GM21360 (cell line): Measurements from ENCODE around the gene ERC1.

Experiments used
- ATAC-seq: cut with Tn5 transposase; IDR thresholded peaks from one replicate; pipeline ENCODE4 v1.9.1; 2021; ENCODE audit warnings: mild to moderate bottlenecking, moderate library complexity; ENCODE audit not compliant: unreplicated experiment

Gene ERC1

DNA sequence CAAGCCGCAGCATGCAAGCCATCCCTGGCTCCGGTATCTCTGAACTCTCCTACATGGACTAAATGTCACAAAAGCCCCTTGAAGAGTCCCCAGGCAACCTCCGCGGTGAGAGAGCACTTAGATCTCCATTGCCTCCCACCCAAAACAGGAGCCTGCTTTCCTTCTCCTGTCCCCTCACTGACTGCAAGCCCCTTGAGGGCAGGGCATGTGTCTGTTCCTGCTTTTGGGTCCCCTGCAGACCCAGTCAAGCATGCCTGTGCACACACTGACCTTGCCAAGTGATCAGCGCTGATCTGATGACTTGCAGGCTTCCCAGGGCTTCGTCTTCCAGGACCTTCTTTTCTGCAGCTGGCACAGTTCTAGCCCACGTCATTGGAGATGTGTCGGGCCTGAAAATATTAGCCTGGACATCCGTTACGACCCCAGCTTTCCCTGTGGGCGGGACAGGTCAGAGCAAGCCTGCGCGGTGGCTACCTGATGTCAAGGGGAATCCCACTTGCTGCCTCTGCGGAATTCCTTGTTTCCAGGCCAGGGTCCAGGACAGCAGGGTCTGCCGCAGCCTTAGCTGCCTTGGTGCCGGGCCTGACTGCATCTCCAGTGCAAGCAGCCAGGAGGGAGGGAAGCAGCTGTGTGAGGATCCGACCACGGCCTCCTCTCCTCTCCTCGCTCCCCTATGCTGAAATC is 510.8 kb downstream of the ERC1 start:
- no peak for ATAC-seq

DNA sequence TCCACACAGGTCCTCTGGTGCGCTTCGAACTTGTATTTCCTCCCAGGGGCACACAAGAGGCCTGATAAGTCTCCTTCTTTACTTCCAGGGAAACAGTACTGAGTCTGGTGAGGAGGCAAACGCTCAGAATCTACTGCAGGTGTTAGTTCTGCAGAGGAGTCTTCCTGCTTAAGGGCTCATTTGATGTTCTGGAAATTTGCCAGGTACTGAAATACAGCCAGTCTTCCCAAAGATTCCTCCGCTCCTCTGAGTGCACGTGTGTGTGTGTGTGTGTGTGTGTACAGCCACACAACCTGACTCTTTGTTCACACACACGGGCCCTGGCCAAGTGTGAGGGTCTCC is 511.3 kb downstream of the ERC1 start:
- ATAC-seq = no peak

GRCh38 chr12:1502831-1503230 is 511.8 kb downstream of the ERC1 start:
- no peak for ATAC-seq

- no peak for ATAC-seq
Observed at GRCh38 chr12:1503281-1503711, 512.3 kb downstream of the ERC1 start.

- ATAC-seq = no peak
Observed at GRCh38 chr12:1504304-1504894, 513.4 kb downstream of the ERC1 start.

GRCh38 chr12:1504895-1505311 is 513.9 kb downstream of the ERC1 start:
- ATAC-seq = no peak

DNA sequence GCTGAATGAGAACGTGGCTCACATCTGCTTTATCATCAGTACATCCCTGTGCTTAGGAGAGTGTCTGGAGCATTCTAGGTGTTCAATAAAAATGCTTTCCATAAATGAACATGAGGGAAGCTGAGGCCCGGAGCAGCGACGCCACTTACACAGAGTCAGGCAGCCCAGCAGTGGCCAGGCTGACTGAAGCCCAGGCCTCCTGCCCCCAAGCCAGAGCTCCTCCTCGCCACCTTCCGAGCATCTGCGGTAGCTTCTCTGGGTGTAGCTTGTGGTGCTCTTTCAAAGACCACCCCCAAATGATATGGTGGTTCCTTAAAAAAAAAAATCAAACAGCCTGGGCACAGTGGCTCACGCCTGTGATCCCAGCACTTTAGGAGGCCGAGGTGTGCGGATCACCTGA is 514.6 kb downstream of the ERC1 start:
- ATAC-seq = no peak

- no peak for ATAC-seq
Observed at GRCh38 chr12:1507308-1507707, 516.3 kb downstream of the ERC1 start.

GRCh38 chr12:1509413-1510052 is 518.5 kb downstream of the ERC1 start:
- no peak for ATAC-seq

- ATAC-seq = no peak
Observed at GRCh38 chr12:1510056-1510812, 519.2 kb downstream of the ERC1 start.

GRCh38 chr12:1515010-1515409 is 524.0 kb downstream of the ERC1 start:
- no peak for ATAC-seq

- ATAC-seq = no peak
Observed at GRCh38 chr12:1515428-1515827, 524.4 kb downstream of the ERC1 start.

DNA sequence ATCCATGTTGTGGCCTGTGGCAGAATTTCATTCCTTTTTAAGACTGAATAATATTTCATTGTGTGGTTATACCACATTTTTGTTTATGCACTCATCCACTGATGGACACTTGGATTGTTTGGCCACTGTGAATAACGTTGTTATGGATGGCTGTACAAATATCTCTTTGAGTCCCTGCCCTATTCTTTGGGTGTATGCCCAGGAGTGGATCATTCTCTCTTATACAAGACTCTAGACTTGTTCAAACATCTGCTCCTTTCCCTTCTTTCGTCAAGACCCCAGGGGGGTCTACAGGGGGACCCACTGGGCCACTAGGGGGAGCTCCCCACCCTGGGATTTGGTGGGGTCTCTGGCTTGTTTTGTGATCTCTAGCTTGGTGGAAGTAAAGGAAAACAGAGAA is 526.0 kb downstream of the ERC1 start:
- ATAC-seq = no peak

- ATAC-seq = no peak
Observed at GRCh38 chr12:1517734-1518525, 526.9 kb downstream of the ERC1 start.

DNA sequence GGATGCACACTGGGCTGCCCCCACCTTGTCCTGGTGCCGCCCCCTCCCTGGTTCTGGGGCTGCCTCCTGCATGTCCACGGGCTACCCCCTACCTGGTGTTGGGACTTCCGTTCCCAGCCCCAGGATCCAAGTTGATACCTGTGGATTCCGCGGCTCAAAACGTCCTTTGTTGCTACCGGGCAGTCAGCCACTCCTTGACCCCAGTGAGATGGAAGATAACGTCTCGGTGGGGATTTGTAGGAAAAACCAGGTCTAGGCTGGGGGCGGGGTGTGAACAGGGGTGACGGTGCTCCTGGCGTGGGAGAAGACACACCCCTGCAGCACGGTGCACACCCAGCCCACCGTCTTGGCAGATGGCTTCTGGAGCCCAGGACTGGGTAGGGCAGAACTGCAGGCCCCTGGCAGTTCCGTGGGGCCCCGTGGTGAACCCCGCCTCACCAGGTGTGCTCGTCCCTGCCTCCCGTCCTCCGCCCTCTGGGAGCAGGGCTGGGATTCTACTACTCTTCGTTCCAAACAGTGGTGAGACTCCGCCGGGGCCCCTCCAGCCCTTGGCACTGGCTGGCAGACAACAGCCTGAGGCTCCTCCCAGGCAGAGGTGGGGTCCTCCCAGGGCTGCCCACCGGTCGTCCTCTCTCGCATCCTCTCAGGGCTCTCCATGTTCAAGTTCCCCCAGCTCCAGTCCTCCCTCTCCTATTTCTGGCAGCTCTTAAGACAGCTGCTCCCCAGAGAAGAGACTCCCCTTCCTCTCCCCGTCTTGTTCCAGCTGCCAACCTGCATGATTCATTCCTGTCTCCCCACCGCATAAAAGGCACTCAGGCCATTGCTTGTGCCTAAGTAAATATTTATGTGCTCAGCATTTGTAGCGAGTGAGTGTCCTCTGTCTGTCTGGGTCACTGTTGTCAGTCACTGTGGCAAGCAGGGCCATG is 527.8 kb downstream of the ERC1 start:
- ATAC-seq = no peak

- no peak for ATAC-seq
Observed at GRCh38 chr12:1519642-1520041, 528.6 kb downstream of the ERC1 start.

DNA sequence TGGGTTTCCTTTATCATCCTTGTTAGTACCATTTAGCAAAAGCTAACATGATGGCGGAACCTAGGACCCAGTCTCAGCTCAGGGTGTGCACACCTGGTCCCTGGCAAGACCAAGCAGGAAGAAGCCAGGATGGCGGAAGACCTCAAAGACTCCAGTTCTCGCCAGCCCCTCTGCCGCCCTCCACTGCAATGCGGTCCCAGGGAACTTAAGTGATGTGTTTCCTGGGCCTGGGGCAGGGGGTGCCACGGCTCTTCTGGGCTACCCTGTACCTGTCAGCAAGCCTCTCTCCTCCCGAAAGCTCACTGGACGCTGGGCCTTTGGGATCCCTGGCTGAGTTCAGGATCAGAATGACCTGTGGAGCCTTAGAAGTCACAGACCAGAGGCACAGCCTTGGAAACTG is 532.0 kb downstream of the ERC1 start:
- no peak for ATAC-seq

GRCh38 chr12:1523558-1524050 is 532.6 kb downstream of the ERC1 start:
- ATAC-seq = no peak

- no peak for ATAC-seq
Observed at GRCh38 chr12:1525858-1526257, 534.8 kb downstream of the ERC1 start.

GRCh38 chr12:1527789-1528188 is 536.8 kb downstream of the ERC1 start:
- no peak for ATAC-seq
